Fibroblast of skin of left biceps (primary cell): ENCODE measurements around the gene LIME1.

Source experiments
- DNase-seq, 2 experiments: peaks; one replicate each; pipeline ENCODE4 v3.0.0-alpha.2; 2013; ENCODE audit warnings: low read depth in 2 of 2

LIME1 gene

DNA sequence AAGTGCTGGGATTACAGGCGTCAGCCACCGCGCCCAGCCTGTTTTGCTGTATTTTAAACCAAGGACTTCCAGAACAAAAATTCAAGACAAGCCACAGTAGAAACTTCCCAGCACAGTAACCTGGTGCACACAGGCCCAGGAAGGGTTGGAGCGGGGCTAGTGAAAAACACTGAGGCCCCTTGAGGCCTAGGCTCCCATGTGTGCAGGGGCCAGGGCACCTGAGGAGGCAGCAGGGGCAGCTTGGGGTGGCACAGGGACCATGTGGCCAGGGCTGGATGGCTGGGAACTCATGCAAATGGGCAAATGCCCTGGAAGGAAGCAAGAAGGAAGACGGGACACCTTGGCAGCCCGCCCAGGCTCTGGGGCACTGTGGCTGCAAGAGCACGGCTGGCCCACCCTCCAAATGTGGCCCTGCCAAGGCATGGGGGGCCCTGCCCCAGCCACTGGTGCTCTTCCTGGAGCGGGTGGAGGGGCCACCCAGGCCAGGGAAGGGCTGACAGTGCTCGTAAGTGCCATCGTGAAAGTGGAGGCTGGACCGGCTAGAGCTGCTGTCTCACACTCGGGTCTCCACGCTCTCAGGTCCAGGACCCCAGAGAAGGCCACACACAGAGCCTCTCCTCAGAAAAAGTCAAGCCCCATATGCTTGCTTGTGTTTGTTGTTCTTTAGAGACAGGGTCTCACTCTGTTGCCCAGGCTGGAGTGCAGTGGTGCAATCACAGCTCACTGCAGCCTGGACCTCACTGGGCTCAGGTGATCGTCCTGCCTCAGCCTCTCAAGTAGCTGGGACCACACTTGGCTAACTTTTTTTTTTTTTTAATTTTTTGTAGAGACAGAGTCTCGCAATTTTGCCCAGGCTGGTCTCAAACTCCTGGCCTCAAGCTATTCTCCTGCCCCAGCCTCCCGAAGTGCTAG is 13.4 kb downstream of the LIME1 start:
- no peak for DNase-seq

DNA sequence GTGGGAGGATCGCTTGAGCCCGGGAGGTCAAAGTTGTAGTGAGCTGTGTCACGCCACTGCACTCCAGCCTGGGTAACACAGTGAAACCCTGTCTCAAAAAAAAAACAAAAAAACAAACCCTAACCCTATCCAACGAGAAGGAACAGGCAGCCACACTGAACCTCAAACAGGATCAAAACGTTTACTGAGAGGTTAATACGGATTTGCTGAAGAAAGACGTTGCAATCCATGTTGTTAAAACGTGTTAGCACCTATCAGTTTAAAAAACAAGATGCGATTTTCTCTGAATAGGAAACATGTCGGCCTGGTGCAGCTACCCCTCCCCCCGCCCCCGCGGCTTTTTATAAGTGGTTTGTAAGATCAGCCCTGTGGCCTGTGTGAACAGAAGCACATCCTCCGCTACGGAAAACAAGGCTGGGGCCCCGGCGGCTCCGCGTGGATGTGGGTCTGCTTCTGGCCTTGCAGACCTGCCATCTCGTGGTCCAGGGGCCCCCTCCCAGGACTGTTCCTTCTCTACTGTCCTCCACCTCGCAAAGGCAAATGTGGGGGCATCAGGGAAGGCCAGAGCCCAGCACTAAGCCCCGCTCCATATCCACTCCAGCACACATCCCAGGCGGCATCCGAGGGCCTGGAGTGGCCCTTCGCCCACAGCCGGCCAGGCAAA is 14.5 kb downstream of the LIME1 start:
- DNase-seq, result no peak

DNA sequence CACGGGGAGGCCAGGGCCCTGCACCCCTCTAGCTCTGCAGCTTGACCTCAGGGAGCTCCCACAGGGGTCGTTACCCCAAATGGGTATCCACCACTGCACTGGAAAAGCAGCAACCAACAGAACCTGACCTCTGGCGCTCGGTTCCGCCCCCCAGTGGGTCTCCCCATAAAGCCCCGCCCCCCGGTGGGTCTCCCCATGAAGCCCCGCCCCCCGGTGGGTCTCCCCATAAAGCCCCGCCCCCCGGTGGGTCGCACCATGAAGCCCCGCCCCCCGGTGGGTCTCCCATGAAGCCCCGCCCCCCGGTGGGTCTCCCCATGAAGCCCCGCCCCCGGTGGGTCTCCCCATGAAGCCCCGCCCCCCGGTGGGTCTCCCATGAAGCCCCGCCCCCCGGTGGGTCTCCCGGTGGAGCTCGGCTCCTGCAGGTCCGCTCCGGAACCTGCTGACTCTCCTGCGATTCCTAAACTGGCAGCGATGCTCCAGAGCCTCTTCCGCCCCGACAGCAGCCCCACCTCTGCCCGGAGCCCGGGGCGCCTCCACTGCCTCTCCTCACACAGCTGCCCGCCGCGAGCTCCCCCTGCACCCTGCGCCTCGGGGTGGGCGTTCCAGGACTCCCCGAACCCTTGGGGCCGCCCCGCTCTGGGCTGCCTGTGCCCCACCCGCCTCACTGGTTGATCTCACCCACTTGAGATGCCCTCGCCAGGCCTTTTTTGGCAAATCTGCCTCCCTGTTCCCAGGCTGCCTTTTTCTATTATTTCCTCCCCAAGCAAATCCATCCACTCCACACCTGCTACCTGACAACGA is 15.2 kb downstream of the LIME1 start:
- DNase-seq, result no peak

GRCh38 chr20:63752411-63753101 is 16.1 kb downstream of the LIME1 start:
- DNase-seq, result no peak

DNA sequence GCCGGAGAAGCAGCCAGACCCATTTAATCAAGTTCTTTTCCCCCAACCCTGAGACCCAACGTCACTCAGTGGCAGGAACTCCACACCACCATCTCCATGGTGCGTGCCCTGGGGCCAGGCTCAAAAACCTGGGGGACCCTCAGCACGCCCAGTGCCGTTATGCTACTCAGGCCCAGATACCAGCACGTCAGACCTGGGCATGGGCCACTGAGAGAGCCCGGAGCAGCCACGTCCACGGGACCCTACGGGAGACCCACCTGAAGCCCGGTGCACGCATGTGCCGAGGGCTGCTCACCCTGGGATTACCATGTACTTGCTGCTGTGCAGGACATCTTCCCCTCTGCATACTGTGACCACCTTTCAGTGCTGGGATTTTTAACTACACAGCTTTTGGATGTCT is 16.9 kb downstream of the LIME1 start:
- DNase-seq, result no peak

- no peak for DNase-seq
These were observed 17.5 kb downstream of the LIME1 start for GRCh38 chr20:63754008-63754407.

DNA sequence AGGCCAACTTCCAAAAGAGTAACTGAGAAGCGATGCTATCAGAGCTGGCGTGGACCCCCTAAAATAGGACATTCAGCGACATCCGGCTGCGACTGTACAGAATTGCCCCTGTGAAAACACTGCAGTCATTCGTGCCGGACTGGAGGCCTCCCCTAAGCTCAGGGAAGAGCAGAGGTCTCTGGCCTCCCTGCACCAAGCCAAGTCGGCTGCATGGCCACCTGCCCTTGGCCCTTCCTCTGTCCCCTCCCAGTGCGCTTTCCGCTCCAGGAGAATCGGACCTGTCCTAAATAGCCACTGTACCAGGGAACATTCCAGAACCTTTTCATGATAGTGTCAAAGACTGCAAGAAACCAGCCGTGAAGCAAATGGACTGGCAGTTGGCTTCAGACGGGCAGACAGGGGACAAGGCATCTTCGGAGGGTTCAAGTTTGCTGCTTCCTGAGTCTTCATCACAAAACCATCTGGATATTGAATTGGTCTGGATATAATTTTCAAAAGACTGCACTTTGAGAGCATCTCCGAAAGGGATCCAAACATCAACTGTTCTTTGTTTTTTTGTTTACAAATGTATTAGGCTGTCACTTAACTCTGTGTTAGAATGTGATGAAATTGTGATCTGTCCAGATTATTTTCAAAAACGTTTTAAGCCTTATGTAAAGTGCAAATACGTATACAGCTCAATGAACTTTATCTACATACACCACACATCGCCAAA is 19.6 kb downstream of the LIME1 start:
- no peak for DNase-seq

DNA sequence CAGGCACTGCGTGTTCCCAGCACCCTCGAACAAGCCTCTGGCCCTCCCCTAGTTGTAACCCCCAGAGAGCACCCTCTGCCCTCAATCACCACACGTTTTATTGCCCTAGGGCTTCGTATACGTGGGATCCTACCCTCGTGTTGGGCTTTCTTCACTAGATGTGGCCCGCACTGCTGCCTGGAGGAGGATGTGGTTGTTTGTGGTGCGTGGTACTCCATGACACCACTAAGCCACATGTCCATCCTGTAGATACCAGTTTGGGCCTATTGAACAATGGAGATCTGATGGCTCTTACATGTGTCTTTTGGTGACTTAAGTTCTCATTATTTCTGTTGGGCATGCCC is 20.2 kb downstream of the LIME1 start:
- DNase-seq, result no peak

DNA sequence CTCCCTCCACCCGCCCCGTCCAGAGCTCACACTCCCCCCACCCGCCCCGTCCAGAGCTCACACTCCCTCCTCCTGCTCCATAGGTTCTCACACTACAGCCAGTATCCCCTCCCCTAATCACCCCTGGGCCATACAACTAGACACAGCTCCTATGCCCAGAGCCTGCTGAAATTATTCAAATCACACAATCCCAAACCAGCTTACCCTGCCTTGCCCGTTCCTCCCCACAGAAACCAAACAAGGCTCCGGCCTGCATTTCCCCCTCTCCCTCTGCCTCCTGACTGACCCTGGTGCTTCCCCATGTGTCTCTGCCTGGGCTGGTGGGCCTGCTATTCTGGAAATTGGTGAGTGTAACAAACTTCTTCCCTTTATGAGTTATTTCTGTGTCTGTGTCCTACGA is 21.7 kb downstream of the LIME1 start:
- DNase-seq, result no peak

GRCh38 chr20:63759377-63759901 is 23.0 kb downstream of the LIME1 start:
- DNase-seq, result no peak

- no peak for DNase-seq
These were observed 28.8 kb downstream of the LIME1 start for GRCh38 chr20:63765082-63765873.

DNA sequence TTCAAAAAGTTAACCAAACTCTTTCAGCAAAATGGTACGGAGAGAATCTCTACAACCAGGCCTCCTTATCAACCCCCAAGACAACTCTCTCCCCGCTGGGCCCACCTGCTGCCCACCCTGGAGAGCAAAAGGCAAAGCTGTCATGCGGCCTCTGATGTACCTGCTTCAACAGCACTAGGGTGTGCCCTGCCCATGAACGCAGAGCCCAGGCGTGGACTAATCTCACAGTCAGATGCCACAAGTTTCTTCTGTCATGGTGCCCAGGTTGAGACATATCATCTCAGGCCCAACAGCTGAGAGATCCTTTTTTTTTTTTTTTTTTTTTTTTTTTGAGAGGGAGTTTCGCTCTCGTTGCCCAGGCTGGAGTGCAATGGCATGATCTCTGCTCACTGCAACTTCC is 29.4 kb downstream of the LIME1 start:
- no peak for DNase-seq

DNA sequence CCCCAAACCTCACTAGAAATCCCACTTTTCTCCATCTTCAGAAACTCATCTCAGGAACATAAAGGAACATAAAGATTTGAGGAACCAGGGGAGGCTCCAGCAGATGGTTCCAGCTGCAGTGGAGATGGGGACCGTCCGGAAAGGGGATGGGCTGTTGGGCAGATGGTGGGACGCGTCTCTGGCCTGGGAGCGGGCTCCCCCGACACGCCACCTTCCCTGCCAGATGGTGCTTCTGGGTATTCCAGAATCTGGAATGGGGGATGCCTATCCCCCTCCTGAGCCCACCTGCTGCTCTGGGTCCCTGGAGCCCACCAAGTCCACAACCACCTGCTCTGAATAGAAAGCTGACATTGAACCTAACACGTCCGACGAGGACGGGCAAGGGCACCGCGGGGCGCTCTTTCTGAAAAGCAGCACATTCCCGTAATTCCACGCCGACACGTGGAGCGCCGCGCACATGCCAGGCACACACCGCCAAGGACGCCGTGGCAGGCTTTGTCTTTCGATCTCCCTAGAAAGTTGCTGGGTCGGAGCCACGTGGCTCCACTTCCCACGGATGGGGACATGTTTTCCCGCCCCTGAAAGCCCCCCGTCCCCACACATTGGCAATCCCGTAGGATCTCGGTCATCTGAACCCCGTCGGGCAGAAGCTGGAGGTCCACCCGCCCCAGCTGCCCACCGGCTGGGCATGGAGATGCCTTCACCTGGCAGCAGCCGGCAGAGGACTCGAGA is 30.4 kb downstream of the LIME1 start:
- no peak for DNase-seq

DNA sequence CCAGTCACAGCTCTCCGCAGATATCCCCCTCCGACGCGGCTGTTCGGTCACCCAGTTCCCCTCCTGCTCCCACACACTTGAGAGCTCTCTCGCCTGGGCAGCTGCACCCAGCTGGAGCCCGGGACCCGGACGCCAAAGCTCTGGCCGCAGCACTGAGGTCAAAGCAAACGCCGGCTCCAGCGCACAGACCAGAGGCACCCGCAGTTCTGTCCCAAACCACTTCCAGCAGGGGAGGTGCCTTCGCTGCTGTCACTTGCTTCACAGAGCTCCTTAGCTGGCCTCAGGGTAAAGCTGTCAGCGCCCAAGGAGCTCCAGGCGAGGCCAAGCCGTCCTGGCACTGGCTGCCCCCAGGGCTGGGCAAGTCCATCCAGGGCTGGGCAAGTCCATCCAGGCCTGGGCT is 31.0 kb downstream of the LIME1 start:
- no peak for DNase-seq

DNA sequence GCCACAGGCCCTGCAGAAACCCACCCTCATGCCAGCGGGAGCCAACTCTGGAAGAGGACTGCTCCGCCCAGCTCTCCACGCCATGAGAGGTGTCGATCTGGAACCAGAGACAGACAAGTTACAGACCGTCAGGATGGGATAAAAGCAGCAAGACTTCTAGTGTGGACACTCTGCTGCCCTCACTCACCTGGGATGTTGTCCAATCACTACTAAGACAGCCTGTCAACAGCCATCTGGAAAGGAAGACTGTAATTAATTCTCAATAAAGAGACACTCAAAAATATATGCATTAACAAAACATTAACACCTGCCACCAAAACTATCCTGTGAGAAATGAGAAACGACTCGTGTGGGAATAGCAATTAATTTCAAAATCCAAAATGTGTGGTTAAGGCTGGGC is 31.4 kb downstream of the LIME1 start:
- DNase-seq, result no peak

DNA sequence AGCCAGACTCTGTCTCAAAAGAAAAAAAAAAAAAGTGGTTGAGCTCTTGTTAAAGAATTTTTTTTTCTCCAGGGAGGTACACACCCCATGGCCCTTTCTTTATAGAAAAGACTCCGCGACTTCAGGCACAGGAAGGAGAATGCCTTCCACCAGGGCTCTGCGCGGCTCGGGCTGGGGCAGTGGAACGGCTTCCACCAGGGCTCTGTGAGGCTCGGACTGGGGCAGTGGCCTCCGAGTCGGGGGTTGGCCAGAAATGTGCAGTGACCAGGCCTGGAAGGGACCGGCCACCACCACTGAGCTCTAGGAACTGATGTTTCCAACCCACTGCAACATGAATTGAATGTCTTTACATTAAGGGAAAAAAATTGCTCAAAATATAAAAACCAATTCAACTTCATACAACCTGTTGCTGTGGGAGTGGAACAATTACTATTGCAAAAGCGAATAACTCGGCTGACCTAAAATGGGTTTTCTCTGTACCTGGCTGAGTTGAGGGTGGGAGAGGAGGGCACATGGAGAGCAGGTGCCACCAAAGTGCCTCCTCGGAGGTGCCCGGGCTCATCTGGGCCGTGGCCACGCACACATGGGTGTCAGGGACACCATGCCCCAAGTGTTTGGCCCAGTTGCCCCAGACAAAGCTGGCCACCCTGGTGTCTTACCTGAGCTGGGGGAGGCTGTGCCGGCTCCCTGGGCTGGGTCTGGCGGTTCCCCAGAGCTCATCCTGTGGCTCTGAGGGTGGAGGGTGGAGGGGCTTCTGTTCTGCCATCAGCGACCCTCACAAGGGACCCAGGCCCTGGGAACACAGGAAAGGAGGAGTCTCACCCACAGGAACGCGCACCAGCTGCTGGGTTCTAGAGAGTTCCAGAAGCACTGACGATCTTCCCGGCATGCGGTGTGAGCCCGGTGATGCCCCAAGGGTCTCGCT is 32.4 kb downstream of the LIME1 start:
- no peak for DNase-seq

DNA sequence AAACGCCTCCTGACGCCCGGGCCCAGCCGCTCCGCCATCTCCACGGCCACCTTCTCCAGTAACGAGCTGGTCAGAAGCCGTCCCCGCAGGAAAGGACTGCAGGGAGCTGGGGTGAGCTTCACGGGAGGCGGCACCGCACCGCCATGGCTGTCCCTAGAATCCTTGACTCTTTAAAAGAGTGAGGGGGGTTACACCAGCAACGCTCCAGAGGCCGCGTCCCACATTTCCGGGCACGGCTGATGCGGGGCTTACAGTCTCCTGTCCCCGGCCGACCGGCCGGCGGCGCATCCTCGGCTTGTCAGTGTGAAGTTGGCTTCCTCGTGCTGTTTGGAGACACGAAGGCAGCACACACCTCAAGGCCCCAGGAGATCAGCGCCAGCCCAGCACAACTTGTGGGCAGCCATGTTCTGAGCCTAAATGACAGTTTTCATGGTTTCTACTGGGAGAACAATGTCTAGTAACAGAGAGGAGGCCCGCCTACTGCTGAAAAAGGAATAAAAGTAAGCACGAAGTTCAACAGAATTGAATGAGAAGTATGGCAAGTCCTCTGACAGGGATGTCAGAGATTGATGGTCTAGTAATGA is 33.5 kb downstream of the LIME1 start:
- DNase-seq, result no peak
